PC-9 (cell line): ENCODE results near the gene CPVL. TPM values are rescaled to one million over a fixed set of nuclear protein-coding genes. Genes with fewer than 3 reads are reported as not detected.
A peak's percentile ranks its signal among the peaks of the same experiment; 100 is the strongest.

Experiments
- BruUV-seq: library from RNA; stranded (reverse); fragments of 400-500 nt; replicated peaks from 2 replicates; lab custom pipeline; 2021; lab: Mats Ljungman, UMichigan
- CTCF ChIA-PET: fragments of 300-600 bp; sonication (Branson Sonifier 250); formaldehyde crosslinking; loops from one replicate; lab custom pipeline; 2022; ENCODE audit warnings: antibody characterized with exemption; lab: Charles Lee
- POLR2A ChIA-PET: fragments of 300-600 bp; sonication (Branson Sonifier 250); formaldehyde crosslinking; loops from one replicate; lab custom pipeline; 2022; ENCODE audit warnings: antibody characterized with exemption; ENCODE audit not compliant: unreplicated experiment; lab: Charles Lee
- DNase-seq, 2 experiments: peaks; one replicate each; pipeline versions ENCODE4 v3.0.0 to v3.0.0-alpha.2; 2015 to 2022; ENCODE audit warnings: mixed read lengths in 1 of 2
- H2AFZ ChIP-seq: fragments of 200-600 bp; sonication (generic); 2 replicates; pipeline ENCODE4 v1.8.1; 2017; ENCODE audit warnings: antibody characterized with exemption
- H3F3A ChIP-seq: fragments of 200-600 bp; sonication (generic); 2 replicates; pipeline ENCODE4 v1.8.1; 2017; ENCODE audit warnings: antibody characterized with exemption, mild to moderate bottlenecking, low read depth; ENCODE audit not compliant: insufficient read depth
- H3K27ac ChIP-seq: fragments of 200-600 bp; sonication (generic); 2 replicates; pipeline ENCODE4 v1.6.1; 2016; ENCODE audit warnings: mixed run types
- H3K27me3 ChIP-seq: fragments of 200-600 bp; sonication (generic); 2 replicates; pipeline ENCODE4 v1.6.1; 2016; ENCODE audit warnings: low read depth, mixed run types; ENCODE audit not compliant: insufficient read depth
- H3K36me3 ChIP-seq: fragments of 200-600 bp; sonication (generic); 2 replicates; pipeline ENCODE4 v1.6.1; 2016; ENCODE audit warnings: low read depth, mixed run types
- H3K4me1 ChIP-seq: fragments of 200-600 bp; sonication (generic); replicated peaks from 2 replicates; pipeline ENCODE4 v1.6.1; 2016; ENCODE audit warnings: mixed run types; ENCODE audit not compliant: insufficient read depth
- H3K4me2 ChIP-seq: fragments of 200-600 bp; sonication (generic); 2 replicates; pipeline ENCODE4 v1.6.1; 2017; ENCODE audit warnings: mixed run types
- H3K4me3 ChIP-seq: fragments of 200-600 bp; sonication (generic); 2 replicates; pipeline ENCODE4 v1.6.1; 2016; ENCODE audit warnings: mixed run types
- H3K79me2 ChIP-seq: fragments of 200-600 bp; sonication (generic); 2 replicates; pipeline ENCODE4 v1.6.1; 2017; ENCODE audit warnings: low read depth, mixed run types
- H3K9me2 ChIP-seq: fragments of 200-600 bp; sonication (generic); 2 replicates; pipeline ENCODE4 v1.8.1; 2017; ENCODE audit warnings: mild to moderate bottlenecking; ENCODE audit not compliant: insufficient read depth
- H3K9me3 ChIP-seq: fragments of 200-600 bp; sonication (generic); 2 replicates; pipeline ENCODE4 v1.8.1; 2016; ENCODE audit warnings: low read depth; ENCODE audit not compliant: insufficient read depth
- H4K20me1 ChIP-seq: fragments of 200-600 bp; sonication (generic); 2 replicates; pipeline ENCODE4 v1.8.1; 2017; ENCODE audit not compliant: insufficient read depth
- EZH2 ChIP-seq: fragments of 200-600 bp; sonication (generic); IDR thresholded peaks from 2 replicates; pipeline ENCODE4 v1.8.0; 2017; ENCODE audit warnings: antibody characterized with exemption, low read depth
- intact Hi-C: fragments of 100-400 bp; cut with micrococcal nuclease; formaldehyde crosslinking; loops from one replicate; pipeline ENCODE4 v1.10.0; 2022; ENCODE audit not compliant: unreplicated experiment
- total RNA-seq: library from RNA; stranded (reverse); gene quantifications from 2 replicates; pipeline ENCODE4 v1.2.3, GENCODE V29; 2021
- TF ChIP-seq, protein P1 (sequence below): fragments of 200-600 bp; sonication (generic); conservative IDR thresholded peaks from 2 replicates; pipeline ENCODE4 v1.6.1; 2017; ENCODE audit warnings: mixed run types, antibody characterized with exemption, mild to moderate bottlenecking, moderate library complexity

The CPVL gene
- total RNA-seq, 1 experiment from 2014 or later, result not detected

GRCh38 chr7:29139796-29140195 lies 6.5 kb downstream of the CPVL start:
- Histone ChIP-seq H3K27me3 (no peaks in the 10 kb centered on the region), H3K4me2 (no peak overlapping the region), H2AFZ (no peak overlapping the region), H3K4me3 (no peak overlapping the region), H3K4me1 (peaks cover 27% of the 10 kb centered on the region), H3F3A (peaks cover 3% of the 10 kb centered on the region; the same call in 1 of the 2 replicates), H3K27ac (no peak overlapping the region), H3K9me3 (peaks cover 10% of the 10 kb centered on the region; the same call in 1 of the 2 replicates), H3K79me2 (no peaks in the 10 kb centered on the region), H4K20me1 (no peaks in the 10 kb centered on the region), H3K36me3 (no peaks in the 10 kb centered on the region), H3K9me2 (no peaks in the 10 kb centered on the region)
- intact Hi-C loops, result no loop called here
- ChIA-PET POLR2A (no interaction called here), CTCF (no interaction called here)
- TF ChIP-seq, protein P1, sequence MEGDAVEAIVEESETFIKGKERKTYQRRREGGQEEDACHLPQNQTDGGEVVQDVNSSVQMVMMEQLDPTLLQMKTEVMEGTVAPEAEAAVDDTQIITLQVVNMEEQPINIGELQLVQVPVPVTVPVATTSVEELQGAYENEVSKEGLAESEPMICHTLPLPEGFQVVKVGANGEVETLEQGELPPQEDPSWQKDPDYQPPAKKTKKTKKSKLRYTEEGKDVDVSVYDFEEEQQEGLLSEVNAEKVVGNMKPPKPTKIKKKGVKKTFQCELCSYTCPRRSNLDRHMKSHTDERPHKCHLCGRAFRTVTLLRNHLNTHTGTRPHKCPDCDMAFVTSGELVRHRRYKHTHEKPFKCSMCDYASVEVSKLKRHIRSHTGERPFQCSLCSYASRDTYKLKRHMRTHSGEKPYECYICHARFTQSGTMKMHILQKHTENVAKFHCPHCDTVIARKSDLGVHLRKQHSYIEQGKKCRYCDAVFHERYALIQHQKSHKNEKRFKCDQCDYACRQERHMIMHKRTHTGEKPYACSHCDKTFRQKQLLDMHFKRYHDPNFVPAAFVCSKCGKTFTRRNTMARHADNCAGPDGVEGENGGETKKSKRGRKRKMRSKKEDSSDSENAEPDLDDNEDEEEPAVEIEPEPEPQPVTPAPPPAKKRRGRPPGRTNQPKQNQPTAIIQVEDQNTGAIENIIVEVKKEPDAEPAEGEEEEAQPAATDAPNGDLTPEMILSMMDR, result no peak
- no peak for TF ChIP-seq EZH2
- no TSS peak for BruUV-seq
- DNase-seq, result no peak

- Histone ChIP-seq H3K27me3 (no peaks in the 10 kb centered on the region), H3K27ac (no peak overlapping the region), H2AFZ (no peak overlapping the region), H3K4me3 (no peak overlapping the region), H3K79me2 (no peaks in the 10 kb centered on the region), H3K9me3 (peaks cover 10% of the 10 kb centered on the region; the same call in 1 of the 2 replicates), H3K9me2 (no peaks in the 10 kb centered on the region), H3K36me3 (no peaks in the 10 kb centered on the region), H3K4me2 (no peak overlapping the region), H3K4me1 (peaks cover 27% of the 10 kb centered on the region), H4K20me1 (no peaks in the 10 kb centered on the region), H3F3A (peaks cover 3% of the 10 kb centered on the region; the same call in 1 of the 2 replicates)
- BruUV-seq, result no TSS peak
- peak in 1 of 2 experiments; percentile 59 for DNase-seq
- no peak for TF ChIP-seq EZH2
- TF ChIP-seq, protein P1, result no peak
- ChIA-PET POLR2A (no interaction called here), CTCF (no interaction called here)
- intact Hi-C loops, result no loop called here
These were observed 7.1 kb downstream of the CPVL start for GRCh38 chr7:29139191-29139590.

DNA sequence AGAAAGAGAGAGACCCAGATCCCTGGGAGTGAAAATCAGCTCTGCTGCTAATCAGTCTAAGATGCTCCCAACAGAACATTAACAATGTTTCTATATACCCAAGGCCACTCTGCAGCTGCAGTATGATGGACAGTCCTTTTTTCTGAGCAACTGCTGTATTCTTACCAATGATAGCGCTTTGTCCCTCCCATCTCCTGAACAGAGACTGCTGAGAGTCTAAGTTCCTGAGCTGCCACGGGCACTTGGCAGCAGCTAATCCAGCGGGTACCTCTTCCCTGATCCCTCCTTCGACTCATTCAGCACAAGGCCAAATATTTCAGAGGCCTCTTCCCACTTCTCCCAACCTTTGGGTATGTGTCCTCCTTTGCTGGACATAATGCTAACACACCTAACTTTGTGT lies 7.7 kb downstream of the CPVL start:
- BruUV-seq, result no TSS peak
- no peak overlapping the region for H2AFZ ChIP-seq
- H3K27ac ChIP-seq, result no peak overlapping the region
- no peaks in the 10 kb centered on the region for H3K36me3 ChIP-seq
- H3K79me2 ChIP-seq, result no peaks in the 10 kb centered on the region
- H4K20me1 ChIP-seq, result no peaks in the 10 kb centered on the region
- peaks cover 3% of the 10 kb centered on the region; the same call in 1 of the 2 replicates for H3F3A ChIP-seq
- H3K27me3 ChIP-seq, result no peaks in the 10 kb centered on the region
- intact Hi-C loops, result no loop called here
- H3K4me1 ChIP-seq, result peaks cover 27% of the 10 kb centered on the region
- ChIA-PET CTCF (no interaction called here), POLR2A (no interaction called here)
- H3K4me3 ChIP-seq, result no peak overlapping the region
- DNase-seq, result no peak
- H3K4me2 ChIP-seq, result no peak overlapping the region
- no peaks in the 10 kb centered on the region for H3K9me2 ChIP-seq
- peaks cover 10% of the 10 kb centered on the region; the same call in 1 of the 2 replicates for H3K9me3 ChIP-seq
- TF ChIP-seq EZH2, result no peak
- TF ChIP-seq, protein P1, result no peak
